OCI-LY7 (cell line): ENCODE results near the gene OR5B12. TPM values are rescaled to one million over a fixed set of nuclear protein-coding genes. Genes with fewer than 3 reads are reported as not detected.

Experiments used
- BruUV-seq: library from RNA; stranded (reverse); fragments of 400-500 nt; replicated peaks from 2 replicates; lab custom pipeline; 2021; lab: Mats Ljungman, UMichigan
- CTCF ChIA-PET: fragments of 300-600 bp; sonication (Branson Sonifier 250); formaldehyde crosslinking; loops from one replicate; lab custom pipeline; 2022; ENCODE audit warnings: antibody characterized with exemption; ENCODE audit not compliant: unreplicated experiment; lab: Charles Lee
- POLR2A ChIA-PET: fragments of 300-600 bp; sonication (Branson Sonifier 250); formaldehyde crosslinking; loops from one replicate; lab custom pipeline; 2022; ENCODE audit warnings: antibody characterized with exemption; lab: Charles Lee
- DNase-seq: peaks from one replicate; pipeline ENCODE4 v3.0.0-alpha.2; 2015; ENCODE audit warnings: low spot score
- H2AFZ ChIP-seq: fragments of 200-600 bp; sonication (generic), shearing (Covaris generic); 2 replicates; pipeline ENCODE4 v1.6.1; 2014; ENCODE audit warnings: mild to moderate bottlenecking, antibody characterized with exemption, low read length, moderate library complexity
- H3K27ac ChIP-seq: fragments of 200-600 bp; sonication (generic); 2 replicates; pipeline ENCODE4 v1.5.1; 2014; ENCODE audit warnings: mixed run types, low read depth, mild to moderate bottlenecking, moderate library complexity, low read length, inconsistent platforms; ENCODE audit not compliant: poor library complexity, severe bottlenecking
- H3K36me3 ChIP-seq: fragments of 200-600 bp; sonication (generic); 2 replicates; pipeline ENCODE4 v1.6.1; 2014; ENCODE audit warnings: mild to moderate bottlenecking, antibody characterized with exemption, low read length, moderate library complexity, mixed read lengths; ENCODE audit not compliant: insufficient read depth
- H3K4me1 ChIP-seq: fragments of 200-600 bp; sonication (generic); 2 replicates; pipeline ENCODE4 v1.5.1; 2014; ENCODE audit warnings: mild to moderate bottlenecking, low read length; ENCODE audit not compliant: insufficient read depth, poor library complexity, severe bottlenecking
- H3K4me2 ChIP-seq: fragments of 200-600 bp; sonication (generic); 2 replicates; pipeline ENCODE4 v1.6.1; 2014; ENCODE audit warnings: mild to moderate bottlenecking, low read length
- H3K4me3 ChIP-seq: fragments of 200-600 bp; sonication (generic); 2 replicates; pipeline ENCODE4 v1.5.1; 2014; ENCODE audit warnings: mild to moderate bottlenecking, low read depth, low read length; ENCODE audit not compliant: poor library complexity, severe bottlenecking
- H3K79me2 ChIP-seq: fragments of 200-600 bp; sonication (generic); 2 replicates; pipeline ENCODE4 v1.6.1; 2016; ENCODE audit warnings: low read depth, mild to moderate bottlenecking, low read length, moderate library complexity, mixed read lengths; ENCODE audit not compliant: insufficient read depth
- H3K9me2 ChIP-seq: fragments of 200-600 bp; sonication (generic); 2 replicates; pipeline ENCODE4 v1.6.1; 2016; ENCODE audit warnings: mild to moderate bottlenecking, low read length, mixed read lengths; ENCODE audit not compliant: insufficient read depth
- H3K9me3 ChIP-seq: fragments of 200-600 bp; sonication (generic); 2 replicates; pipeline ENCODE4 v1.6.1; 2014; ENCODE audit warnings: mild to moderate bottlenecking, mixed run types, low read length, mixed read lengths
- H4K20me1 ChIP-seq: fragments of 200-600 bp; sonication (generic); 2 replicates; pipeline ENCODE4 v1.6.1; 2014; ENCODE audit warnings: mild to moderate bottlenecking, antibody characterized with exemption, low read length, moderate library complexity, mixed read lengths; ENCODE audit not compliant: insufficient read depth
- CTCF ChIP-seq: fragments of 200-600 bp; sonication (generic); conservative IDR thresholded peaks from 2 replicates; pipeline ENCODE4 v1.5.1; 2014; ENCODE audit warnings: mild to moderate bottlenecking, antibody characterized with exemption, low read length, moderate library complexity, mixed read lengths
- EZH2phosphoT487 ChIP-seq: fragments of 200-600 bp; sonication (generic); IDR thresholded peaks from 2 replicates; pipeline ENCODE4 v1.6.1; 2018; ENCODE audit warnings: low read depth, borderline replicate concordance, mild to moderate bottlenecking, mixed run types, antibody characterized with exemption, low read length, moderate library complexity, mixed read lengths
- intact Hi-C: fragments of 100-400 bp; cut with micrococcal nuclease; formaldehyde crosslinking; loops from one replicate; pipeline ENCODE4 v1.10.0; 2022; ENCODE audit not compliant: unreplicated experiment
- total RNA-seq, 2 experiments: library from RNA; depleted of rRNA in 1 of 2; stranded (reverse); fragments of >200 nt in 1 of 2; shearing (Covaris generic) in 1 of 2; gene quantifications; 2 replicates each; pipeline ENCODE4 v1.2.3, GENCODE V29; 2014 to 2022

OR5B12 gene
- total RNA-seq, 2 experiments from 2014 or later: not detected

DNA sequence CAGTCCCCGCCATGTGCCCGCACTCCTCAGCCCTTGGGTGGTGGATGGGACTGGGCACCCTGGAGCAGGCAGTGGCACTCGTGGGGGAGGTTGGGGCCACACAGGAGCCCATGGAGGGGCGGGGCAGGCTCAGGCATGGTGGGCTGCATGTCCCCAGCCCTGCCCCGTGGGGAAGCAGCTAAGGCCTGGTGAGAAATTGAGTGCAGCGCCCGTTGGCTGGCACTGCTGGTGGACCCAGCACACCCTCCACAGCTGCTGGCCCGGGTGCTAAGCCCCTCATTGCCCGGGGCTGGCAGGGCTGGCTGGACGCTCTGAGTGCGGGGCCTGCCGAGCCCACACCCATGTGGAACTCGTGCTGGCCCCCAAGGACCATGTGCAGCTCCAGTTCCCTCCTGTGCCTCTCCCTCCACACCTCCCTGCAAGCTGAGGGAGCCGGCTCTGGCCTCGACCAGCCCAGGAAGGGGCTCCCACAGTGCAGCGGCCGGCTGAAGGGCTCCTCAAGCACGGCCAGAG lies 51.4 kb downstream of the OR5B12 start:
- DNase-seq: no peak
- no peaks in the 10 kb centered on the region for H3K79me2 ChIP-seq
- no peaks in the 10 kb centered on the region for H3K36me3 ChIP-seq
- H2AFZ ChIP-seq: no peak overlapping the region
- no peaks in the 10 kb centered on the region for H4K20me1 ChIP-seq
- no TSS peak for BruUV-seq
- H3K4me2 ChIP-seq: no peak overlapping the region
- H3K27ac ChIP-seq: no peak overlapping the region
- TF ChIP-seq EZH2phosphoT487: no peak
- no peak for TF ChIP-seq CTCF
- H3K9me3 ChIP-seq: peaks cover 12% of the 10 kb centered on the region; the same call in 1 of the 2 replicates
- intact Hi-C loops: no loop called here
- no peaks in the 10 kb centered on the region for H3K9me2 ChIP-seq
- no peak overlapping the region for H3K4me3 ChIP-seq
- no peaks in the 10 kb centered on the region for H3K4me1 ChIP-seq
- ChIA-PET CTCF (no interaction called here), POLR2A (no interaction called here)

Other genes starting within 250 kb of the OR5B12 start
- not detected in 2 replicates for gene OR1S2, start 238.1 kb downstream of the OR5B12 start, total RNA-seq (2014; rRNA removed; shearing (Covaris generic))
- not detected in 2 replicates for gene OR1S2, start 238.1 kb downstream of the OR5B12 start, total RNA-seq (2022)
- not detected in 2 replicates for gene OR1S1, start 229.5 kb downstream of the OR5B12 start, total RNA-seq (2014; rRNA removed; shearing (Covaris generic))
- gene OR1S1, start 229.5 kb downstream of the OR5B12 start, total RNA-seq (2022): not detected in 2 replicates
- gene OR10Q1, start 213.3 kb downstream of the OR5B12 start, total RNA-seq (2014; rRNA removed; shearing (Covaris generic)): not detected in 2 replicates
- gene OR10Q1, start 213.3 kb downstream of the OR5B12 start, total RNA-seq (2022): not detected in 2 replicates
- gene OR10W1, start 174.0 kb downstream of the OR5B12 start, total RNA-seq (2014; rRNA removed; shearing (Covaris generic)): not detected in 2 replicates
- gene OR10W1, start 174.0 kb downstream of the OR5B12 start, total RNA-seq (2022): not detected in 2 replicates
- gene OR5B17, start 83.2 kb downstream of the OR5B12 start, total RNA-seq (2014; rRNA removed; shearing (Covaris generic)): not detected in 2 replicates
- gene OR5B17, start 83.2 kb downstream of the OR5B12 start, total RNA-seq (2022): not detected in 2 replicates
- gene OR5B3, start 35.4 kb downstream of the OR5B12 start, total RNA-seq (2014; rRNA removed; shearing (Covaris generic)): not detected in 2 replicates
- not detected in 2 replicates for gene OR5B3, start 35.4 kb downstream of the OR5B12 start, total RNA-seq (2022)
- not detected in 2 replicates for gene OR5B2, start 14.1 kb downstream of the OR5B12 start, total RNA-seq (2014; rRNA removed; shearing (Covaris generic))
- gene OR5B2, start 14.1 kb downstream of the OR5B12 start, total RNA-seq (2022): not detected in 2 replicates
- gene OR5B21, start 65.9 kb upstream of the OR5B12 start, total RNA-seq (2014; rRNA removed; shearing (Covaris generic)): not detected in 2 replicates
- gene OR5B21, start 65.9 kb upstream of the OR5B12 start, total RNA-seq (2022): 0.48 and 0.55 TPM in 2 replicates
- gene LPXN, start 133.6 kb upstream of the OR5B12 start, total RNA-seq (2014; rRNA removed; shearing (Covaris generic)): 64.1 and 79.3 TPM in 2 replicates
- 129 and 130 TPM in 2 replicates for gene LPXN, start 133.6 kb upstream of the OR5B12 start, total RNA-seq (2022)
- 36.9 and 38.7 TPM in 2 replicates for gene ZFP91, start 136.8 kb upstream of the OR5B12 start, total RNA-seq (2014; rRNA removed; shearing (Covaris generic))
- 50.9 and 60.5 TPM in 2 replicates for gene ZFP91, start 136.8 kb upstream of the OR5B12 start, total RNA-seq (2022)
- gene CNTF, start 180.4 kb upstream of the OR5B12 start, total RNA-seq (2014; rRNA removed; shearing (Covaris generic)): 3.1 and 3.4 TPM in 2 replicates
- 3.3 and 3.5 TPM in 2 replicates for gene CNTF, start 180.4 kb upstream of the OR5B12 start, total RNA-seq (2022)